Hair follicular keratinocyte (primary cell): Measurements from ENCODE around the gene ZNF180. TPM values are rescaled to one million over a fixed set of nuclear protein-coding genes. Genes with fewer than 3 reads are reported as not detected.

Experiments used
- total RNA-seq: library from RNA; depleted of rRNA; stranded (reverse); fragments of >200 nt; gene quantifications from 2 replicates; pipeline ENCODE4 v1.2.3, GENCODE V29; 2015

ZNF180 gene
- total RNA-seq, result 2.5 and 7.4 TPM in 2 replicates

GRCh38 chr19:44499962-44500949 lies at the start of gene ZNF180:
TSS of gene ZNF180 (minus strand) at chr19:44500522. CDS start at chr19:44497334, 3,188 bp downstream.

GRCh38 chr19:44529536-44529935 lies 29.2 kb upstream of the ZNF180 start, which contains the start of gene CEACAM20:
TSS of gene CEACAM20 (minus strand) at chr19:44529675. CDS start at chr19:44529509, 166 bp downstream.

GRCh38 chr19:44447916-44448674 lies 52.2 kb downstream of the ZNF180 start, which contains the start of gene ZNF229:
TSS of gene ZNF229 (minus strand) at chr19:44448472. CDS start at chr19:44442847, 5,625 bp downstream.

Other genes with a start within 250 kb of the ZNF180 start
- gene ZNF233, start 240.6 kb downstream of the ZNF180 start, total RNA-seq, result 0.04 TPM in 1 of 2 replicates, not detected in the other
- 1.6 and 2.5 TPM in 2 replicates for gene ZNF235, start 195.5 kb downstream of the ZNF180 start, total RNA-seq
- 1.1 and 1.6 TPM in 2 replicates for gene ZNF112, start 143.8 kb downstream of the ZNF180 start, total RNA-seq
- 1.2 and 9.5 TPM in 2 replicates for gene ZNF285, start 98.9 kb downstream of the ZNF180 start, total RNA-seq
- gene ZNF229, start 52.0 kb downstream of the ZNF180 start, total RNA-seq, result 6.0 and 9.3 TPM in 2 replicates
- gene CEACAM20, start 29.2 kb upstream of the ZNF180 start, total RNA-seq, result not detected in 2 replicates
- gene IGSF23, start 113.0 kb upstream of the ZNF180 start, total RNA-seq, result not detected in 2 replicates
- 77.2 and 93.9 TPM in 2 replicates for gene PVR, start 143.4 kb upstream of the ZNF180 start, total RNA-seq
- 0.38 and 2.5 TPM in 2 replicates for gene CEACAM19, start 171.0 kb upstream of the ZNF180 start, total RNA-seq
- gene CEACAM16, start 198.6 kb upstream of the ZNF180 start, total RNA-seq, result not detected in 2 replicates
- gene BCL3, start 248.2 kb upstream of the ZNF180 start, total RNA-seq, result 13.7 and 14.0 TPM in 2 replicates